GM21576 (cell line): ENCODE results near the gene TMEM132E.

ENCODE experiments used
- ATAC-seq: cut with Tn5 transposase; IDR thresholded peaks from one replicate; pipeline ENCODE4 v1.9.1; 2021; ENCODE audit warnings: mild to moderate bottlenecking, moderate library complexity; ENCODE audit not compliant: unreplicated experiment

Gene TMEM132E

DNA sequence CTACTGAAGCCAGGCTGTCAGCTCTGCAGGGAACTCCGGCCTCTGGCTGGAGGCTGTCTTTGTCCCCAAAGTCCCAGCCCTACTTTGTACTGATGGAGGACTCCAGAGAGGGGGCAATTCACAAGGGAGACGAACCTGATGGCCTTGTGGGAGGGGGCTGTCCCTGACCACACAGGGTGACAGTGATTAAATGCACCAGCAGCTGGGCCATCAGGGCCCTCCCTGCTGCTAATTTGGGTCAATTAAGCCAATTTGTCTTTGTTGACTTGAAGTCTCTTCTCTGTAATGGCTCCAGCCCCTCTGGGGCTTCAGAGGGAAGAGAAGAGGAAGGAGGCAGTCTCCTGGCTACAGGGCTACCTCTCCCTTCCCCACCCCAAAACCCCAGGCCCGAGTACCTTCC is 22.0 kb downstream of the TMEM132E start:
- ATAC-seq: no peak

GRCh38 chr17:34603974-34604373 is 24.6 kb downstream of the TMEM132E start:
- no peak for ATAC-seq

DNA sequence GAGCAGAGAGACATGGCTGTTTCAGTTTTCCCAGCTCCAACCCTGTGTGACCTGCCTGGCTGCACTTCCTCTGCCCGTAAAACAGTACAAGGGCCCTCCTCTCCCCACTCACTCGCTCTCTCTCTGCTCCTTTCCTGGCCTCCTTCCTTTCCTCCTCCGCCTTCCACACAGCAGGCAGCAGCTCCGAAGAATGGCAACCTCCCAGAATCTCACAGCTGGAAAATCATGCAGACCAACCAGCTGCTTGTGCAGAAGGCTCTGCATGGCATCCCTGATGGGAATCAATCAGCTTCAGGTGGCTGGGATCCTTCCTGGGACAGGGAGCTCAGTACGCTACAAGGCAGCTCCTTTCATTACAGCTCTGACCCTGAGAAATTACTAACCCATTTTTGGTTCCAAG is 27.4 kb downstream of the TMEM132E start:
- no peak for ATAC-seq

DNA sequence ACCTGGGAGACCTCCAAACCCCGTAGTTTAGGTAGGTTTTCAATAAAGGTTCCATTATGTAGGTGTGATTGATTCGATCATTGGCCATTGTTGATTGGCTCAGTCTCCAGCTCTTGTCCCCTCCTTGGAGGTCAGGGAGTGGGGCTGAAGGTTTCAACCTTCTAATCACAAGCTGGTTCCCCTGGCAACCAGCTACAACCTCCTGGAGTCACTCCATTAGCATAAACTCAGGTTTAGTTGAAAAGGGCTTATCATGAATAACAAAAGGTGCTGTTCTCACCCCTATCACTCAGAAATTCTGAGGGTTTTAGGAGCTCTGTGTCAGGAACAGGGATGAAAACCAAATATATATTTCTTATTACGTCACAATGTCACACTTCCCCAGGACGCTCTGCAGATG is 28.5 kb downstream of the TMEM132E start:
- ATAC-seq: no peak

DNA sequence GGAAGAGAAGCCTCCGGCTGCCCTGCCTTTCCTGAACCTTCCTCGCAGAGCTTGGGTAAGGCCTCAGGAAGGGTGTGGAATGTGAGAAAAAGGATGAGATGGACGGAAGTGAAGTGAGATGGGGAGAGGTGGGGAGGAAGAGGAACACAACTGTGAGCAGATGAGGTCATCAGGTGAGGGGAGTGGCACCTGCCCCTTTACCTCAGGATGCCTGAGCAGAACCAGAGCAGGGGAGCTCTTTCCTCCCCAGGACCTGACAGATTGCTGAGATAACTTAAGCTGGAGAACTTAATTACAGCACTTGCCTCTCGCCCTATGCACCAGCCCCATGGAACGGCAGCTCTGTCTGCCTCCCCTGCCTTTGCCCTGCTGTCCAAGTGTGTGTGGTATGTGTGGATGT is 29.8 kb downstream of the TMEM132E start:
- ATAC-seq: no peak

DNA sequence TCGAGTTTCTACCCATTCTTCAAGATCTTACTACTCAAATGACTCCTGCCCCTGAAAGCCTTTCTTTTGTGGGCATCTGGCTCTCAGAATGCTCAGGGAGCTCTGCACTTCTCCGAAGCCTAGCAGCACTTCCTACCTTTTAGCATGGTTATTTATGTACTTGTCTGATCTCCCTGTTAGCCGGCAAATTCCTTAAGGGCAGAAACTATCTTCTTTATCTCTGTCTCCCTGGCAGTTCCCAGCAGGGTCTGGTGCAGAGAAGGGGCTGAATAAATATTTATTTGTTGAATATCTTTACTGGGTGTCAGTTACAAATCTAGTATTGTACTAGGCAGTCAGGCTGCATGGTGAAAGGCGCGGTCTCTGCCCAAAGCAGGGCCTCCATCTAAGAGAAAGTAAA is 30.7 kb downstream of the TMEM132E start:
- ATAC-seq: no peak

DNA sequence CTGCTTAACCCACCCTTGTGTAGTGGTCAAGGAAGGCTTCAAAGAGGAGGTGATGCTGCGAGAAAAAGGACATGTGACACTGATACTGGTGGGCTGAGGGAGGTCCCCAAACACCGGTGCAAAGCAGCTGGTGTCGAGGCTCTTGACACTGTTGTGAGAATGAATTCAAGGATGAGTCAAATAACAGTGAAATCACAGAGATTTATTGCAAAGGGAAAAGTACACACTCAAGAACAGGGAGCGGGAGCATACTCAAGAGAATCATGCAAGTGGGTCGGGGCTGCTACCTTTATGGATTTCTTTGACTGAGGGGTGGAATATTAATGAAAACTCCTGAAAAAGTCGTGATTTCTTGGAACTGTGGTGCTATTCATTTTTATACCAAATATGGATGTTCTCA is 31.1 kb downstream of the TMEM132E start:
- no peak for ATAC-seq

GRCh38 chr17:34613064-34614019 is 34.0 kb downstream of the TMEM132E start:
- no peak for ATAC-seq

DNA sequence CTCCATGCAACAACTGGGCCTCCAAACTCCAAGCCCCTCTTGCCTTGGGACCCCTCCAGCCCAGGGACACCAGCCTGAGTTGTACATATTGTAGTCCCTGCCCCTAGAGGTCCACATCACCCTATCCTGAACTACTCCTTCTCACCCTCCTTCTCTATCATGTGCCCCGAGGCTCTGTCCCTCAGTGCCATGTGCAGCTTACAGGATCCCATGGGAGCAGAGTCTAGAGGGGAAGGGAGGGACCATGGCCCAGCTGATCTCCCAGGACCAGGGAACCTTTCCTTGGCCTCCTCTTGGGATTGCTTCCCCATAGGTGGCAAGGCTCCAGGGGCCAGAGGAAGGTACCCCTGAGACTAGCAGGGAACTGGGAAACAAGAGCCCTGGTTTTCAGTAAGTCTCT is 35.3 kb downstream of the TMEM132E start:
- ATAC-seq: no peak

DNA sequence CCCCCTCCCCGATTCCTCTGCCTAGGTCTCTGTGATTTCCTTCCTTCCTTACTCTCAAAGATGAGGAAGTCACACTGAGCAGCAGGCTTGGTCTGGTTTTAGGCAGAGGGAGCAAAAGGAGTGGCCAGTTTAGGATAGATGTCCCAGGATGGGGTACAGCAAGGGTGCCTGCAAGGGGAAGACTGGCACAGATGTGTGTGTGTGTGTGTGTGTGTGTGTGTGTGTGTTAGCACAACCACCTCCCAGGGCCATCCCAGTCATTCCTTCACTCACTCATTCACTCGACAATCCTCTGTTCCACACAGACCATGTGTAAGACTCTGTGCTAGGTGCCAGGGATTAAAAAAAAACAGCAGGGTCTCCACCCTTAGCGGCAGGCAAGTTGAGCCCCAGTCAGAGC is 35.9 kb downstream of the TMEM132E start:
- ATAC-seq: no peak

DNA sequence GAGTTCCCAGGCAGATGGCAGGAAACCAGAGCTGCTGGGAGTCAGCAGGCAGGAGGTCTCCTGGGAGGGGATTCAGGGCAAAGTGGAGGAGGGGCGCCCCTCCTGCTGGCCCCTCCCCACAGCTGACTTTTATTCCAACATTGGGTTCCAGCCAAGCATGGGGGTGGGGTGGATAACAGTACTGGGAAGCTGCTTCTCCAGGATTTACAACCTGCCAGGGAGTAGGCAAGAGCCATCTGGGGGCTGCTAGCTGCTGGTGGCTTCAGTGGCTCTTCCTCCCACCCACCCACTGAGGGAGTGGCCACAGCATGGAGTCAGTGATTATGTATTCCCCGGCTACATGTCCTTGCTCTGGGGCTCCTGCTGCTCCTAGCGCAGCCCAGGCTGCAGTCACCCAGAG is 36.8 kb downstream of the TMEM132E start:
- no peak for ATAC-seq

- no peak for ATAC-seq
Observed at GRCh38 chr17:34617398-34617797, 38.0 kb downstream of the TMEM132E start.

- ATAC-seq: no peak
Observed at GRCh38 chr17:34619687-34620217, 40.4 kb downstream of the TMEM132E start.

GRCh38 chr17:34620458-34620857 is 41.1 kb downstream of the TMEM132E start:
- no peak for ATAC-seq

- no peak for ATAC-seq
Observed at GRCh38 chr17:34622862-34623623, 43.7 kb downstream of the TMEM132E start.

GRCh38 chr17:34623856-34624766 is 44.7 kb downstream of the TMEM132E start:
- ATAC-seq: no peak

- ATAC-seq: no peak
Observed at GRCh38 chr17:34624767-34625383, 45.5 kb downstream of the TMEM132E start.

DNA sequence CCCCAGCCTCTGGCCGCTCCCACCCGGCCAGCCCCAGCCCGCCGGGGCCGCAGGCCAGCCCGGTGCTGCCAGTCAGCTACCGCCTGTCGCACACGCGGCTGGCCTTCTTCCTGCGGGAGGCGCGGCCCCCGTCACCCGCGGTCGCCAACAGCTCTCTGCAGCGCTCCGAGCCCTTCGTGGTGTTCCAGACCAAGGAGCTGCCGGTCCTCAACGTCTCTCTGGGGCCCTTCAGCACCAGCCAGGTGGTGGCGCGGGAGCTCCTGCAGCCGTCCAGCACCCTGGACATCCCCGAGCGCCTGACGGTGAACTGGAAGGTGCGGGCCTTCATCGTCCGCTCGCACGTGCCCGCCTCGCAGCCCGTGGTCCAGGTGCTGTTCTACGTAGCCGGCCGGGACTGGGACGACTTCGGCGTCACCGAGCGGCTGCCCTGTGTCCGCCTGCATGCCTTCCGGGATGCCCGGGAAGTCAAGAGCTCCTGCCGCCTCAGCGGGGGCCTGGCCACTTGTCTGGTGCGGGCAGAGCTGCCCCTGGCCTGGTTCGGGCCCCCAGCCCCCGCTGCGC is 46.8 kb downstream of the TMEM132E start:
- no peak for ATAC-seq

GRCh38 chr17:34628879-34629278 is 49.5 kb downstream of the TMEM132E start:
- ATAC-seq: no peak

- no peak for ATAC-seq
Observed at GRCh38 chr17:34633351-34633750, 54.0 kb downstream of the TMEM132E start.
